Duodenal mucosa (tissue), 2 donors: ENCODE measurements around the gene BTBD3.

ENCODE experiments used
- H3K27ac ChIP-seq: one replicate; pipeline ENCODE4 v1.7.0; 2013; ENCODE audit warnings: low read depth, low read length
- H3K27me3 ChIP-seq, 2 donors: one replicate each; pipeline ENCODE4 v1.7.0; 2013; ENCODE audit warnings: low read length in 2 of 2, control low read depth in 1 of 2; ENCODE audit not compliant: insufficient read depth in 2 of 2, control insufficient read depth in 1 of 2
- H3K36me3 ChIP-seq, 2 donors: one replicate each; pipeline ENCODE4 v1.7.0; 2013; ENCODE audit warnings: low read length in 2 of 2, control low read depth in 1 of 2; ENCODE audit not compliant: insufficient read depth in 2 of 2, control insufficient read depth in 1 of 2
- H3K4me1 ChIP-seq, 2 donors: one replicate each; pipeline ENCODE4 v1.7.0; 2013; ENCODE audit warnings: low read length in 2 of 2, control low read depth in 1 of 2; ENCODE audit not compliant: insufficient read depth in 2 of 2, control insufficient read depth in 1 of 2
- H3K4me3 ChIP-seq, 2 donors: one replicate each; pipeline ENCODE4 v1.7.0; 2013; ENCODE audit warnings: low read length in 2 of 2, low read depth in 1 of 2
- H3K9ac ChIP-seq, 2 donors: one replicate each; pipeline ENCODE4 v1.7.0; 2013; ENCODE audit warnings: low read length in 2 of 2, low read depth in 1 of 2
- H3K9me3 ChIP-seq, 2 donors: one replicate each; pipeline ENCODE4 v1.7.0; 2013; ENCODE audit warnings: low read length in 2 of 2, control low read depth in 1 of 2; ENCODE audit not compliant: control insufficient read depth in 1 of 2

The BTBD3 gene

DNA sequence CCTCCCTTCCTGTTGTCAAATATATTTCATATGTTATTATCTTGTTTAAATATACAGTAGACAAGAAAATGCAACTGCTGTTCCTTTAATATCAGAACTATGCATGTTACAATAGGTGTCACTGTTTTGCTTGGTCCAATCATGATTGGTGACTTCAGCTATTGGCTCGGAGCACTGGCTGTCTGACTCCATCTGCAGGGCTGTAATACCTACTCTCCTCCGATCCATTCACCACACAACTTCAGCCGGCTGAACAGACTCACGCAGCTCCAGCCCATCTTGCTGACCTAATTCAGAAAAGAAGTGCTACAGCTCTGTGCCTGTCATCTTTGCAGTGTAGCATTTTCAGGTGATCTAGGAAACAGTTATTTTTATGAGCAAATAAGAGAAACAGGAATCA, at the start of gene BTBD3:
BTBD3 (plus strand) TSS at position 231 of the 400 bp plus-strand sequence. CDS start 383 bp downstream, outside the sequence.
- H3K9ac ChIP-seq, result peak within 1 kb of the TSS; percentile 7 to 47
- H3K27me3 ChIP-seq, result no peaks in the 10 kb centered on the region
- peak within 1 kb of the TSS; percentile 11 to 46 for H3K4me3 ChIP-seq
- H3K4me1 ChIP-seq, result peaks cover 7 to 11% of the 10 kb centered on the region in 2 donors
- H3K9me3 ChIP-seq, result no peaks in the 10 kb centered on the region
- no peak within 1 kb of the TSS for H3K27ac ChIP-seq
- H3K36me3 ChIP-seq, result peaks cover 0 to 14% of the 10 kb centered on the region in 2 donors

DNA sequence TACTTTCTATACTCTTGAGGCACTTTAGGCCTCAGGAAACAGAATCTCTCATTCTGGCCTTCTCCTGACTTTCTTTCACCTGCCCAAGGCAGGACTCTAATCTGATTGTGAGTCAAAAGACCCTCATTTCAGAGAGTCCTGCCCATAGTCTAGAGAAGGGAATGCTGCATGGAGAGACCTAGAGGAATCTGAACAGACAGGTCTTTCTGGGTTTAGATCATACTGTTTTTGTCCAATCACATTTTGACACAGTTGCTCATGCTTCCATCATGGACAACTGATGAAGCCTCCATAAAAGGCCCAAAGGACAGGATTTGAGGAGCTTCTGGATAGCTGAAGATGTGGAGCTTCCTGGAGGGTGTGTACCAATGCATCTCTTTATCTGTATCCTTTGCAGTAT, 48.1 kb upstream of the BTBD3 start:
- H3K27me3 ChIP-seq, result no peaks in the 10 kb centered on the region
- no peak overlapping the region for H3K4me3 ChIP-seq
- H3K9me3 ChIP-seq, result no peaks in the 10 kb centered on the region
- no peak overlapping the region for H3K9ac ChIP-seq
- no peak overlapping the region for H3K27ac ChIP-seq
- H3K36me3 ChIP-seq, result no peaks in the 10 kb centered on the region
- no peaks in the 10 kb centered on the region for H3K4me1 ChIP-seq

DNA sequence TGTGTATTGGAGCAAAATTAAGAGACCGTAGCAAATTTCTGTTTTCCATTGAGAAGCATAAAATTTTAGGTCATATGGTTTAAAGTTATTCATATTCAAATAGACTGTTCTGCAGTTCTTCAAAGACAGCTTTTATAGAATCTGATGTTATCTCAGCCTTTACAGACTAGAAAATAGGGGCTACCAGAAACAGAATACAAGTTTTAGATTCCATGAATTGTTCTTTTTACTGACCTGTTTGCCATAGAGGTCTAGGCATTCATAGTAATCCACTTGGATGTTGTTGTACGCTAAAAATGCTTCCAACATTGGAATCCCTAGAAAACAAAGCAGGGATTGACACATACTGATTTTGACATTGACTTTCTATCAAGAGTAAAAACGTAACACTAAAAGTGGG, 47.3 kb upstream of the BTBD3 start:
- no peaks in the 10 kb centered on the region for H3K36me3 ChIP-seq
- no peaks in the 10 kb centered on the region for H3K4me1 ChIP-seq
- no peak overlapping the region for H3K4me3 ChIP-seq
- H3K27me3 ChIP-seq, result no peaks in the 10 kb centered on the region
- no peaks in the 10 kb centered on the region for H3K9me3 ChIP-seq
- no peak overlapping the region for H3K27ac ChIP-seq
- H3K9ac ChIP-seq, result no peak overlapping the region

DNA sequence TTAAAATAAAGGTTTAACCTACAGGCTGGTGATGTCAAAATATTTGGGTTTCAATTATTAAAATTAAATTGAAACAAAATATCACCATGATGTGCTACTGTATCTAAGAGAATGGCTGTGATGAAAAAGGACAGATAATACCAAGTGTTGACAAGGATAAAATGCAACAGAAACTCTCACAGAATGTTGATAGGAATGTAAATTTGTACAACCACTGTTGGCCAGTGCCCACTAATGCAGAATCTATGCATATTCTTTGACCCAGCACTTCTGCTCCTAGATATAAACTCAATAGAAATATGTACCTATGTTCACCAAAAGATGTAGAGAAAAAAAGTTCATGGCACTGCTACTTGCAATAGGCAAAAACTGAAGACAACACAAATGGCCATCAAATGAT, 41.1 kb upstream of the BTBD3 start:
- H3K9me3 ChIP-seq, result no peaks in the 10 kb centered on the region

DNA sequence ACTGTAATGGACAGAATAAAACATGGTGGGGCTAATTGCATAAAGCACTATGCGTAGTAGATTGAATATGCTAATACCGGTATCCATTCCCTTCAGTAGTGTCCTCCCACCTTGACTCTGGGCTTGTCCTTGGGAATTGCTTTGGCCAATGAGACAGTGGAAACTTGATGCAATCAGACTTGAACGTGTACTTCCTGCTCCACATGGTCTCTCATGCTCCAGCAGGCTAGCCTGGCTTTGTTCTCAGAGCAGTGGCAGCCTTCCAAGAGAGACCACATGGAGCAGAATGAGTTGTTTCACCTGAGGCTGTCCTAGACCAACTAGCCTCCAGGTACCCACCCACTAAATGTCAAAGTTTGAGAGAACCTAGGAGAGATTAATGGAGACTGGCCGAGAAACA, 37.0 kb upstream of the BTBD3 start:
- H3K4me1 ChIP-seq, result no peaks in the 10 kb centered on the region
- H3K9ac ChIP-seq, result no peak overlapping the region
- no peak overlapping the region for H3K27ac ChIP-seq
- no peaks in the 10 kb centered on the region for H3K36me3 ChIP-seq
- no peaks in the 10 kb centered on the region for H3K27me3 ChIP-seq
- H3K9me3 ChIP-seq, result no peaks in the 10 kb centered on the region
- H3K4me3 ChIP-seq, result no peak overlapping the region

More for the DNA sequence above, 41.1 kb upstream of the BTBD3 start:
- Histone ChIP-seq H3K9ac (no peak overlapping the region), H3K36me3 (no peaks in the 10 kb centered on the region), H3K4me1 (no peaks in the 10 kb centered on the region), H3K4me3 (no peak overlapping the region), H3K27ac (no peak overlapping the region), H3K27me3 (no peaks in the 10 kb centered on the region)

DNA sequence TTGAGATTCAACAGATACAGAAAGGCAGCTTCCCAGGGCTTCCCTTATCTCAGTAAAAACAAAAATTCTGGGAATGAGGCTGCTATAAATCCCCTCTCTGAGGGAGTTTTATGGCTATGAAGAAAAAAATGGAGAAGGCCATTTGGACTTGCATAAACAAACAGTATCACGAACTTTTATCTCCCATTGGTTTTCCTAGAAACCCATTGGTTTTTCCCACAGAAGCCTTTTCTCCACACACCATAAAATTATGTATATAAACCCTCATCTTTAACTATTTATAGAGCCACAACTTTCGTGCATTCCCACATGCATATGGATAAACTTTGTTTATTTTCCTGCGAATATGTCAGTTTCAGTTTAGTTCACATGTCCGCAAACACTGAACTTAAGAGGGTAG, 36.2 kb upstream of the BTBD3 start:
- no peaks in the 10 kb centered on the region for H3K36me3 ChIP-seq
- H3K9ac ChIP-seq, result no peak overlapping the region
- H3K9me3 ChIP-seq, result no peaks in the 10 kb centered on the region
- H3K27ac ChIP-seq, result no peak overlapping the region
- no peak overlapping the region for H3K4me3 ChIP-seq
- no peaks in the 10 kb centered on the region for H3K27me3 ChIP-seq
- no peaks in the 10 kb centered on the region for H3K4me1 ChIP-seq

DNA sequence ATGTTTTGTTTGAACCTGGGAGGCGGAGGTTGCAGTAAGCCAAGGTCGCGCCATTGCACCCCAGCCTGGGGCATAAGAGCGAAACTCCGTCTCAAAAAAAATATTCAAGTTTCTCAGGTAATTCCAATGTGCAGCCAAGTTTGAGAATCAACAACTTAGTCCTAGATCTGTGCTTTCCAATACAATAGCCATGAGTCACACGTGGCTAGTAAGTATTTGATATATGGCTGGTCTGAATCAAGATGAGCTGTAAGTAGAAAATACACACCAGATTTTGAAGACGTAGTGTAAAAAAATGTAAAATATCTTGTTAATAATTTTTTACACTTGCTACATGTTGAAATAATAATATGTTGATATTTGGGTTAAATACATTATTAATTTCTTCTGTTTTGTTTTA, 35.0 kb upstream of the BTBD3 start:
- no peak overlapping the region for H3K9ac ChIP-seq
- no peak overlapping the region for H3K27ac ChIP-seq
- H3K9me3 ChIP-seq, result no peaks in the 10 kb centered on the region
- H3K4me1 ChIP-seq, result no peaks in the 10 kb centered on the region
- no peaks in the 10 kb centered on the region for H3K36me3 ChIP-seq
- no peaks in the 10 kb centered on the region for H3K27me3 ChIP-seq
- H3K4me3 ChIP-seq, result no peak overlapping the region

DNA sequence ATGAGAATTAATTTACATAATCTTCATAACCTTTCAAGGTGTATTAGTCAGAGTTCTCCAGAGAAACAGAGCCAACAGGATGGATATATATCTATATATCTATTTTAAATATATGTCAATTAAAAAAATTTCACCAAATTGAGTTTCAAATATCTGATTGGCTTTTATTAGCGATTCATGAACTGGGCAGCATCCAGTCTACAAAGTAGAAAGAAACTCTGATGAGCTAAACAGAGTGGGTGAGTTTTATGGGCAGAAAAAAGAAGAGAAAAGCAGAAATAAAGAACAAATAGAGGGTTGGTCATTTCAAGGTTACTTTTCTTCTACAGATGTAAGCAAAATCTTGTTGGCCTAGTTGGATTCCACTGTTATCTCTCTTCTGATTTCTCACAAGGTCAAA, 29.0 kb upstream of the BTBD3 start:
- Histone ChIP-seq H3K36me3 (no peaks in the 10 kb centered on the region), H3K9ac (no peak overlapping the region), H3K4me1 (peaks cover 0 to 8% of the 10 kb centered on the region in 2 donors), H3K27me3 (no peaks in the 10 kb centered on the region), H3K4me3 (no peak overlapping the region), H3K27ac (no peak overlapping the region), H3K9me3 (no peaks in the 10 kb centered on the region)

DNA sequence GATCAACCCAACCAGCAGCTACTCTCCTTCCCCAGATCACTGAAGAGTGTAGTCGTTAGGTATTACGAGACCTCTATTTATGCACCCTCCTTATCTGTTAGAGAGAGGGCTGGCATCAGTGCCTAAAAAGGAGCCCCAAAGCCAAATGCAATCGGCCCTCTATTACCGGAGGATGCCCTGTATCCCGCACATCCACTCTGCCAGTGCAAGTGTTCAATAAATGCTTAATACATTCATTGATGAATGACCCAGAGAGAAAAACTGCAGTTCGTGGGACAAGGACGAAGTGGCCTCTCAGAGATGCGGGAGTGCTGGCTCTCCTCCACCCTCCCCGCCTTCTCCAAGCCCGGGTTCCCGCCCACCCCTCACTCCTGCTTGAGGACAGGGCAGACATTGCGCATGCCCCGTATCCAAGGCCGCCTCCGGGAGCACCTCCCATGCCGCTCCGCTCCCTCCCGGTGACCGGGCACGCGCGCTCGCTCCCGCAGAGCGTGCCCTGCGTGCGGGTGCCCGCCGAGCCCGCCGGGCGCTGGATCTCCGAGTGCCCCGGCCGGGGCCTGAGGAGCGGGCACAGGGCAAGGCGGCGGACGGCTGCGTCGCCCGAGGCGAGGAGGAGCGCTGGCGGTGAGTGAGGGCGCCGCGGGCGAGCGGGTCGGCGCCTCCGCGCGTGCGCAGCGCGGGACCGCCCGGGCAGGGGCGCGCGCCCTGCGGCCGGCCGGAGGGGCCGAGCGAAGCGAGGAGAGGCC, 27.2 kb upstream of the BTBD3 start:
- peak overlapping the region; percentile 66 to 72 for H3K4me3 ChIP-seq
- peaks cover 8% of the 10 kb centered on the region in 2 donors for H3K4me1 ChIP-seq
- H3K36me3 ChIP-seq, result no peaks in the 10 kb centered on the region
- no peaks in the 10 kb centered on the region for H3K27me3 ChIP-seq
- H3K9me3 ChIP-seq, result no peaks in the 10 kb centered on the region
- peak overlapping the region; percentile 88 for H3K27ac ChIP-seq
- H3K9ac ChIP-seq, result peak overlapping the region in 1 of 2 donors; percentile 30

DNA sequence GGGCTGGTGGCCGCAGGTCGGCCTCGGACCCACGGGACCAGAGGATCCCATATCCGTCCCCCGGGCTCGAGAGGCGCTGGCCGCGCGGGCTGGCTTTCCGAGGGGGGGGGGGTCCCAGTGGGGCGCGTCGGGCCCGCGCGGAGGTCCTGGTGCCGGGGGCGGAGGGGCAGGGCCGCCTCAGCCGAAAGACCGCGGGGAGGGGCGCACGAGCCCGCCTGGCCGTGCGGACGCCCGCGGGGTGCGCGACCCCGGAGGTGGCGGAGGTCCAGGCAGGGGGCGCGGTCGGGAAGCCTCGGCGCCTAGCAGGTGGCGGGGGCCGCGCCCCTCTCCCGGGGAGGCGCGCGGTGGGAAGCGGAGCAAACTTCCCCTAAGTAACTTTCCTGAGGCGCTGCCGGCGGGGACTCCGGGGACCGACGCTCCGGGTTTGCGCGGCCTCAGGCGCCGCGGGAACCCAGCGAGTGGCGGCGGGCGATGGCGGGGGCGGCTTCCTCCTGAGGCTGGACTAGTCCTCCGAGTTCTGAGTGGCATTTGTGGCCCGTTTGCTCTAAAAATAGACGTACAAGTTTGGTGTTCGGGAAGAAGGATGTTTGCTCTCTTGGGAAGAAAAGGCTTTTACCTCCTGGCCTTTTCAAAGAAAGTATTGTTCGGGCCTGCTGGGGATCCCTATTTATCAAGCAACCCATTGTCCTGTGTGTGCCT, 26.5 kb upstream of the BTBD3 start:
- peaks cover 11 to 15% of the 10 kb centered on the region in 2 donors for H3K4me1 ChIP-seq
- no peaks in the 10 kb centered on the region for H3K27me3 ChIP-seq
- H3K4me3 ChIP-seq, result peak overlapping the region; percentile 66 to 72
- H3K27ac ChIP-seq, result peak overlapping the region; percentile 88
- no peaks in the 10 kb centered on the region for H3K36me3 ChIP-seq
- peak overlapping the region; percentile 30 to 33 for H3K9ac ChIP-seq
- no peaks in the 10 kb centered on the region for H3K9me3 ChIP-seq
